HEK293 (cell line): ENCODE data around the gene GPR155.
"Not testable (repeated sequence)": the region's sequence is repeated elsewhere in the genome, so short reads cannot be mapped to it uniquely, and the experiment has no call there.

Experiments
- CTCF ChIA-PET: fragments of 350-600 bp; formaldehyde crosslinking; extraction: SDS; loops from one replicate; lab custom pipeline; 2021; ENCODE audit warnings: antibody characterized with exemption; lab: Yijun Ruan, JAX
- POLR2A ChIA-PET: fragments of 300-600 bp; formaldehyde crosslinking; extraction: SDS; loops from one replicate; lab custom pipeline; 2020; ENCODE audit warnings: antibody characterized with exemption, inconsistent platforms; lab: Yijun Ruan, JAX
- H3K27ac ChIP-seq: fragments of 200-500 bp; sonication (Bioruptor generic); 2 replicates; pipeline ENCODE4 v1.5.1; 2014; ENCODE audit warnings: low read depth, low read length, control low read depth, inconsistent platforms; ENCODE audit errors: extremely low read depth
- H3K36me3 ChIP-seq, 2 experiments: fragments of 200-500 bp in 1 of 2; sonication (Bioruptor generic) in 1 of 2; 1 replicate in 1 of 2; 2 replicates in 1 of 2; pipeline ENCODE4 v1.5.1; 2014 to 2017; ENCODE audit warnings: inconsistent platforms in 2 of 2, low read length in 2 of 2; ENCODE audit not compliant: control insufficient read depth in 2 of 2, insufficient read depth in 1 of 2
- H3K4me1 ChIP-seq: fragments of 200-500 bp; sonication (Bioruptor generic); 2 replicates; pipeline ENCODE4 v1.5.1; 2014; ENCODE audit warnings: mild to moderate bottlenecking, low read length, inconsistent platforms; ENCODE audit not compliant: control insufficient read depth, insufficient read depth
- H3K4me3 ChIP-seq: 2 replicates; pipeline ENCODE4 v1.5.1; 2011; ENCODE audit warnings: low read depth, mild to moderate bottlenecking, control low read depth, low read length, moderate library complexity
- H3K9me3 ChIP-seq: fragments of 200-500 bp; sonication (Bioruptor generic); 2 replicates; pipeline ENCODE4 v1.5.1; 2014; ENCODE audit warnings: low read depth, low read length, inconsistent platforms; ENCODE audit not compliant: control insufficient read depth, insufficient read depth
- HOXA7 ChIP-seq: sonication (generic); formaldehyde crosslinking; IDR thresholded peaks from 2 replicates; pipeline ENCODE4 v1.8.1; 2022; ENCODE audit warnings: missing genetic modification reagents, borderline replicate concordance
- HOXC10 ChIP-seq: sonication (generic); formaldehyde crosslinking; IDR thresholded peaks from 2 replicates; pipeline ENCODE4 v1.8.1; 2023; ENCODE audit warnings: mild to moderate bottlenecking, missing genetic modification reagents
- SP3 ChIP-seq: fragments of 450-650 bp; formaldehyde crosslinking; IDR thresholded peaks from 2 replicates; pipeline ENCODE4 v1.5.1; 2016; ENCODE audit warnings: missing biosample characterization, missing genetic modification characterization
- ZFP37 ChIP-seq: fragments of 450-650 bp; formaldehyde crosslinking; IDR thresholded peaks from 2 replicates; pipeline ENCODE4 v1.5.1; 2016; ENCODE audit warnings: missing biosample characterization, missing genetic modification characterization
- ZNF114 ChIP-seq: fragments of 450-650 bp; formaldehyde crosslinking; IDR thresholded peaks from 2 replicates; pipeline ENCODE4 v1.5.0; 2017; ENCODE audit warnings: missing biosample characterization, missing genetic modification characterization
- ZNF140 ChIP-seq: fragments of 450-650 bp; formaldehyde crosslinking; IDR thresholded peaks from 2 replicates; pipeline ENCODE4 v1.5.1; 2016; ENCODE audit warnings: missing biosample characterization, missing genetic modification characterization
- ZNF169 ChIP-seq: fragments of 450-650 bp; formaldehyde crosslinking; IDR thresholded peaks from 2 replicates; pipeline ENCODE4 v1.5.1; 2016; ENCODE audit warnings: missing biosample characterization, missing genetic modification characterization
- ZNF2 ChIP-seq: fragments of 450-650 bp; formaldehyde crosslinking; IDR thresholded peaks from 2 replicates; pipeline ENCODE4 v1.5.1; 2016; ENCODE audit warnings: missing biosample characterization, missing genetic modification characterization
- ZNF266 ChIP-seq: fragments of 450-650 bp; formaldehyde crosslinking; IDR thresholded peaks from 2 replicates; pipeline ENCODE4 v1.5.1; 2016; ENCODE audit warnings: missing biosample characterization, missing genetic modification characterization, low read depth
- ZNF394 ChIP-seq: fragments of 450-650 bp; formaldehyde crosslinking; IDR thresholded peaks from 2 replicates; pipeline ENCODE4 v1.5.1; 2016; ENCODE audit warnings: missing biosample characterization, missing genetic modification characterization, mild to moderate bottlenecking, moderate library complexity, borderline replicate concordance
- ZNF426 ChIP-seq: fragments of 450-650 bp; formaldehyde crosslinking; IDR thresholded peaks from 2 replicates; pipeline ENCODE4 v1.5.1; 2017; ENCODE audit warnings: missing biosample characterization, missing genetic modification characterization, mild to moderate bottlenecking, inconsistent platforms, moderate library complexity
- ZNF501 ChIP-seq: fragments of 450-650 bp; formaldehyde crosslinking; IDR thresholded peaks from 2 replicates; pipeline ENCODE4 v1.5.1; 2016; ENCODE audit warnings: missing biosample characterization, missing genetic modification characterization
- ZNF521 ChIP-seq: fragments of 450-650 bp; formaldehyde crosslinking; IDR thresholded peaks from 2 replicates; pipeline ENCODE4 v1.5.1; 2017; ENCODE audit warnings: missing biosample characterization, mild to moderate bottlenecking, missing genetic modification characterization
- ZNF596 ChIP-seq: fragments of 450-650 bp; IDR thresholded peaks from 2 replicates; pipeline ENCODE4 v1.5.0; 2018; ENCODE audit warnings: missing biosample characterization, mild to moderate bottlenecking, missing genetic modification characterization, moderate library complexity
- ZNF610 ChIP-seq: fragments of 450-650 bp; formaldehyde crosslinking; IDR thresholded peaks from 2 replicates; pipeline ENCODE4 v1.5.1; 2016; ENCODE audit warnings: missing biosample characterization, missing genetic modification characterization, borderline replicate concordance
- ZNF623 ChIP-seq: fragments of 450-650 bp; formaldehyde crosslinking; IDR thresholded peaks from 2 replicates; pipeline ENCODE4 v1.5.1; 2016; ENCODE audit warnings: missing biosample characterization, missing genetic modification characterization
- ZSCAN23 ChIP-seq: fragments of 450-650 bp; formaldehyde crosslinking; IDR thresholded peaks from 2 replicates; pipeline ENCODE4 v1.5.1; 2016; ENCODE audit warnings: missing biosample characterization, missing genetic modification characterization
- TF ChIP-seq, protein P1 (sequence below): fragments of 450-650 bp; formaldehyde crosslinking; IDR thresholded peaks from 2 replicates; pipeline ENCODE4 v1.5.1; 2016; ENCODE audit warnings: missing biosample characterization, missing genetic modification characterization
- TF ChIP-seq, protein P2 (sequence below): fragments of 450-650 bp; formaldehyde crosslinking; optimal IDR thresholded peaks from 2 replicates; pipeline ENCODE3; 2016; ENCODE audit warnings: missing biosample characterization, mild to moderate bottlenecking, missing genetic modification characterization
- TF ChIP-seq, protein P3 (sequence below): fragments of 450-650 bp; formaldehyde crosslinking; IDR thresholded peaks from 2 replicates; pipeline ENCODE4 v1.5.1; 2016; ENCODE audit warnings: missing biosample characterization, missing genetic modification characterization
- TF ChIP-seq, protein P4 (sequence below): fragments of 450-650 bp; formaldehyde crosslinking; IDR thresholded peaks from 2 replicates; pipeline ENCODE4 v1.5.1; 2017; ENCODE audit warnings: missing biosample characterization, missing genetic modification characterization
- TF ChIP-seq, protein P5 (sequence below): fragments of 450-650 bp; formaldehyde crosslinking; IDR thresholded peaks from 2 replicates; pipeline ENCODE4; 2016; ENCODE audit warnings: missing biosample characterization, missing genetic modification characterization

GPR155 gene

DNA sequence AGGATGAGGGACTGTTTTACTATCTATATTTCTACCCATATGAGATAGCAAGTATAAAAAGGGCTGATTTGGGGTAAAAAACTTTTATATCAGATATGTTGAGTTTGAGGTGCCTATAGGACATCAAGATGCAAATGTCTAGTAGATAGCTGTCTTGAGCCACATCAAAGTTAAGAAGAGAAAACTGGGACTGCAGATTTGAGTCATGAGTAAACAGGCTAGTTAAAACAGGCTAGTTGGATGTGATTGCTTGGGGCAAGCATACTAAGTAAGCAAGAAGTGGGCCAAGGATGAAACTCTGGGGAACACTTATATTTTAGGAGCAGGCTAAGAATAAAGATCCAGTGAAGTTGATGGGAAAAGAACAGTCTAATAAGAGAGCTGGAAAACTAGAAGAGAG lies 94.1 kb downstream of the GPR155 start:
- no peaks in the 10 kb centered on the region for H3K9me3 ChIP-seq
- CTCF ChIA-PET, result interaction anchor here (0.6 to 0.7 kb wide), 2 partner anchors 69 to 291 kb away, joined by 3 to 4 read pairs; no protein-coding TSS in a partner anchor
- no peak overlapping the region for H3K4me3 ChIP-seq
- no peaks in the 10 kb centered on the region for H3K4me1 ChIP-seq
- H3K36me3 ChIP-seq, result peaks cover 0 to 29% of the 10 kb centered on the region in 2 experiments; a peak in 2 of 3 replicates
- POLR2A ChIA-PET, result no interaction called here
- no peak for TF ChIP-seq ZNF140 (tag by site-specific recombination)
- no peak for TF ChIP-seq ZNF394
- TF ChIP-seq, protein P1, sequence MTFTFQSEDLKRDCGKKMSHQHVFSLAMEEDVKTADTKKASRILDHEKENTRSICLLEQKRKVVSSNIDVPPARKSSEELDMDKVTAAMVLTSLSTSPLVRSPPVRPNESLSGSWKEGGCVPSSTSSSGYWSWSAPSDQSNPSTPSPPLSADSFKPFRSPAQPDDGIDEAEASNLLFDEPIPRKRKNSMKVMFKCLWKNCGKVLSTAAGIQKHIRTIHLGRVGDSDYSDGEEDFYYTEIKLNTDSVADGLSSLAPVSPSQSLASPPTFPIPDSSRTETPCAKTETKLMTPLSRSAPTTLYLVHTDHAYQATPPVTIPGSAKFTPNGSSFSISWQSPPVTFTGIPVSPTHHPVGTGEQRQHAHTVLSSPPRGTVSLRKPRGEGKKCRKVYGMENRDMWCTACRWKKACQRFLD (tag by site-specific recombination), result no peak
- TF ChIP-seq, all 188 proteins: peak for 0
- no peak overlapping the region for H3K27ac ChIP-seq

DNA sequence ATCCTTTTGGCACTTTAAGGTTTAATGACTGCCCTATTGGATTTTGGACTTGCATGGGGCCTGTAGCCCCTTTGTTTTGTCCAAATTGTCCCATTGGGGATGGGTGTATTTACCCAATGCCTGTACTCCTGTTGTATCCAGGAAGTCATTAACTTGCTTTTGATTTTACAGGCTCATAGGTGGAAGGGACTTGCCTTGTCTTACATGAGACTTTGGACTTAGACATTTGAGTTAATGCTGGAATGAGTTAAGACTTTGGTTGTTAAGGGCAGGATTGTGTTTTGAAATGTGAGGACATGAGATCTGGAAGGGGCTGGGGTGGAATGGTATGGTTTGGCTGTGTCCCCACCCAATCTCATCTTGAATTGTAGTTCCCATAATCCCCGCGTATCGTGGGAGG lies 96.5 kb downstream of the GPR155 start:
- POLR2A ChIA-PET, CTCF ChIA-PET, H3K27ac ChIP-seq, H3K9me3 ChIP-seq, H3K4me1 ChIP-seq, H3K4me3 ChIP-seq: not testable (repeated sequence)
- H3K36me3 ChIP-seq, result peaks cover 23 to 46% of the 10 kb centered on the region in 2 experiments

DNA sequence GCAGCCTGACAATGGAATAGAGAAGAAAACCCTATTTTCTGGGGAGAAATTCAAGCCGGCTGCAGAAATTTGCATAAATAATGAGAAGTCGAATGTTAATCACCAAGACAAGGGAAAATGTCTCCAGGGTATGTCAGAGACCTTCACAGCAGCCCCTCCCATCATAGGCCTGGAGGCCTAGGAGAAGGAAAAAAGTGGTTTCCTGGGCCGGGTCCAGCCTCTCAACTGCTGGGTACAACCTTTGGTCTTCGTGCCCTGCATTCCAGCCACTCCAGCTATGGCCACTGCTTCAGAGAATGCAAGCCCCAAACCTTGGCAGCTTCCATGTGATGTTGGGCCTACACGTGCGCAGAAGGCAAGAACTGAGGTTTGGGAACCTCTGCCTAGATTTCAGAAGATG lies 97.3 kb downstream of the GPR155 start:
- no peaks in the 10 kb centered on the region for H3K4me1 ChIP-seq
- CTCF ChIA-PET, result no interaction called here

DNA sequence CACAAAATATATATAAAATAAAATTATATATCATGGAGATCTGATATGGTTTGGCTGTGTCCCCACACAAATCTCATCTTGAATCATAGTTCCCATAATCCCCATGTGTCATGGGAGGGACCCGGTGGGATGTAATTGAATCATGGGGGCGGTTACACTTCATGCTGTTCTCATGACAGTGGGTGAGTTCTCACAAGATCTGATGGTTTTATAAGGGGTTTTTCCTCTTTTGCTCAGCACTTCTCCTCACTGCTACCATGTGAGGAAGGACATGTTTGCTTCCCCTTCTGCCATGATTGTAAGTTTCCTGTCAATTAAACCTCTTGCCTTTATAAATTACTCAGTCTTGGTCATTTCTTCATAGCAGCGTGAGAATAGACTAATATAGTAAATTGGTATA lies 98.1 kb downstream of the GPR155 start:
- H3K36me3 ChIP-seq, result peaks cover 29 to 56% of the 10 kb centered on the region in 2 experiments
- H3K9me3 ChIP-seq, CTCF ChIA-PET, H3K27ac ChIP-seq, POLR2A ChIA-PET, H3K4me1 ChIP-seq, H3K4me3 ChIP-seq: not testable (repeated sequence)

More for the DNA sequence above, 97.3 kb downstream of the GPR155 start:
- Histone ChIP-seq H3K4me3 (no peak overlapping the region), H3K27ac (no peak overlapping the region), H3K36me3 (peaks cover 27 to 51% of the 10 kb centered on the region in 2 experiments), H3K9me3 (no peaks in the 10 kb centered on the region)
- POLR2A ChIA-PET, result no interaction called here
- TF ChIP-seq, protein P2, sequence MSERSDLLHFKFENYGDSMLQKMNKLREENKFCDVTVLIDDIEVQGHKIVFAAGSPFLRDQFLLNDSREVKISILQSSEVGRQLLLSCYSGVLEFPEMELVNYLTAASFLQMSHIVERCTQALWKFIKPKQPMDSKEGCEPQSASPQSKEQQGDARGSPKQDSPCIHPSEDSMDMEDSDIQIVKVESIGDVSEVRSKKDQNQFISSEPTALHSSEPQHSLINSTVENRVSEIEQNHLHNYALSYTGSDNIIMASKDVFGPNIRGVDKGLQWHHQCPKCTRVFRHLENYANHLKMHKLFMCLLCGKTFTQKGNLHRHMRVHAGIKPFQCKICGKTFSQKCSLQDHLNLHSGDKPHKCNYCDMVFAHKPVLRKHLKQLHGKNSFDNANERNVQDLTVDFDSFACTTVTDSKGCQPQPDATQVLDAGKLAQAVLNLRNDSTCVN, result no peak
- TF ChIP-seq ZNF266 (no peak), HOXC10 (CRISPR knock-in tag) (no peak), ZNF2 (no peak), HOXA7 (CRISPR knock-in tag) (no peak), ZNF610 (tag by site-specific recombination) (no peak), ZFP37 (tag by site-specific recombination) (no peak), ZNF501 (tag by site-specific recombination) (no peak), ZNF623 (tag by site-specific recombination) (no peak), ZSCAN23 (tag by site-specific recombination) (no peak), ZNF521 (no peak), ZNF426 (tag by site-specific recombination) (no peak), ZNF114 (tag by site-specific recombination) (no peak), ZNF169 (tag by site-specific recombination) (no peak), SP3 (tag by site-specific recombination) (no peak), ZNF596 (tag by site-specific recombination) (no peak)
- TF ChIP-seq, protein P3, sequence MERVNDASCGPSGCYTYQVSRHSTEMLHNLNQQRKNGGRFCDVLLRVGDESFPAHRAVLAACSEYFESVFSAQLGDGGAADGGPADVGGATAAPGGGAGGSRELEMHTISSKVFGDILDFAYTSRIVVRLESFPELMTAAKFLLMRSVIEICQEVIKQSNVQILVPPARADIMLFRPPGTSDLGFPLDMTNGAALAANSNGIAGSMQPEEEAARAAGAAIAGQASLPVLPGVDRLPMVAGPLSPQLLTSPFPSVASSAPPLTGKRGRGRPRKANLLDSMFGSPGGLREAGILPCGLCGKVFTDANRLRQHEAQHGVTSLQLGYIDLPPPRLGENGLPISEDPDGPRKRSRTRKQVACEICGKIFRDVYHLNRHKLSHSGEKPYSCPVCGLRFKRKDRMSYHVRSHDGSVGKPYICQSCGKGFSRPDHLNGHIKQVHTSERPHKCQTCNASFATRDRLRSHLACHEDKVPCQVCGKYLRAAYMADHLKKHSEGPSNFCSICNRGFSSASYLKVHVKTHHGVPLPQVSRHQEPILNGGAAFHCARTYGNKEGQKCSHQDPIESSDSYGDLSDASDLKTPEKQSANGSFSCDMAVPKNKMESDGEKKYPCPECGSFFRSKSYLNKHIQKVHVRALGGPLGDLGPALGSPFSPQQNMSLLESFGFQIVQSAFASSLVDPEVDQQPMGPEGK, result no peak
- TF ChIP-seq, protein P4, sequence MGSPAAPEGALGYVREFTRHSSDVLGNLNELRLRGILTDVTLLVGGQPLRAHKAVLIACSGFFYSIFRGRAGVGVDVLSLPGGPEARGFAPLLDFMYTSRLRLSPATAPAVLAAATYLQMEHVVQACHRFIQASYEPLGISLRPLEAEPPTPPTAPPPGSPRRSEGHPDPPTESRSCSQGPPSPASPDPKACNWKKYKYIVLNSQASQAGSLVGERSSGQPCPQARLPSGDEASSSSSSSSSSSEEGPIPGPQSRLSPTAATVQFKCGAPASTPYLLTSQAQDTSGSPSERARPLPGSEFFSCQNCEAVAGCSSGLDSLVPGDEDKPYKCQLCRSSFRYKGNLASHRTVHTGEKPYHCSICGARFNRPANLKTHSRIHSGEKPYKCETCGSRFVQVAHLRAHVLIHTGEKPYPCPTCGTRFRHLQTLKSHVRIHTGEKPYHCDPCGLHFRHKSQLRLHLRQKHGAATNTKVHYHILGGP (tag by site-specific recombination), result no peak
- TF ChIP-seq, protein P5, sequence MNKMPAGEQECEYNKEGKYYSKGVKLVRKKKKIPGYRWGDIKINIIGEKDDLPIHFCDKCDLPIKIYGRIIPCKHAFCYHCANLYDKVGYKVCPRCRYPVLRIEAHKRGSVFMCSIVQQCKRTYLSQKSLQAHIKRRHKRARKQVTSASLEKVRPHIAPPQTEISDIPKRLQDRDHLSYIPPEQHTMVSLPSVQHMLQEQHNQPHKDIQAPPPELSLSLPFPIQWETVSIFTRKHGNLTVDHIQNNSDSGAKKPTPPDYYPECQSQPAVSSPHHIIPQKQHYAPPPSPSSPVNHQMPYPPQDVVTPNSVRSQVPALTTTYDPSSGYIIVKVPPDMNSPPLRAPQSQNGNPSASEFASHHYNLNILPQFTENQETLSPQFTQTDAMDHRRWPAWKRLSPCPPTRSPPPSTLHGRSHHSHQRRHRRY (tag by site-specific recombination), result no peak
